Measurements from ENCODE around the gene ASCL4. TPM values are rescaled to one million over a fixed set of nuclear protein-coding genes. Genes with fewer than 3 reads are reported as not detected.

ASCL4 gene
- total RNA-seq, 1 experiment from 2014 or later = not detected

GRCh38 chr12:107730618-107731341, 43.7 kb upstream of the ASCL4 start (continued):
- TF ChIP-seq E2F5 (CRISPR knock-in tag; IDR thresholded peaks at IDR 0.05) (no peak), ZNF263 (CRISPR knock-in tag; IDR thresholded peaks at IDR 0.05; ENCODE audit: low read depth) (no peak), RELA (CRISPR knock-in tag; IDR thresholded peaks at IDR 0.05; ENCODE audit: borderline replicate concordance) (no peak), OVOL2 (CRISPR knock-in tag; IDR thresholded peaks at IDR 0.05; ENCODE audit: borderline replicate concordance) (no peak)

GRCh38 chr12:107731366-107731765, 43.1 kb upstream of the ASCL4 start:
- TF ChIP-seq KAT7 (CRISPR knock-in tag; IDR thresholded peaks at IDR 0.05; ENCODE audit: borderline replicate concordance) (no peak), GABPB1 (CRISPR knock-in tag; IDR thresholded peaks at IDR 0.05) (no peak), HMGXB4 (CRISPR knock-in tag; IDR thresholded peaks at IDR 0.05) (no peak), CREM (CRISPR knock-in tag; IDR thresholded peaks at IDR 0.05) (no peak), CTCF (IDR thresholded peaks at IDR 0.05) (no peak), ZNF512 (CRISPR knock-in tag; IDR thresholded peaks at IDR 0.05; ENCODE audit: borderline replicate concordance) (no peak), PRDM15 (CRISPR knock-in tag; IDR thresholded peaks at IDR 0.05) (no peak), CREB1 (CRISPR knock-in tag; IDR thresholded peaks at IDR 0.05) (no peak), ZBTB21 (CRISPR knock-in tag; IDR thresholded peaks at IDR 0.05; ENCODE audit: borderline replicate concordance) (no peak)
- Mint-ChIP-seq H3K9me3 (peaks cover 4% of the 10 kb centered on the region), H3K4me3 (no peak overlapping the region), H3K27me3 (ENCODE audit: low read depth) (peaks cover 3% of the 10 kb centered on the region; the same call in 1 of the 2 replicates), H3K36me3 (peaks cover 24% of the 10 kb centered on the region), H3K4me1 (no peaks in the 10 kb centered on the region), H3K27ac (no peak overlapping the region)
- POLR2A ChIA-PET = no interaction called here
- no peak for ATAC-seq
- no peak for DNase-seq (ENCODE audit: low spot score)
- CTCF ChIA-PET = interaction anchor here (1.0 to 1.8 kb wide), 3 partner anchors 61 to 181 kb away, joined by 3 to 7 read pairs (median 3); no protein-coding TSS in a partner anchor
